HG03354 (cell line): ENCODE data around the gene SEMA6A.
A peak's percentile ranks its signal among the peaks of the same experiment; 100 is the strongest.

Experiments used
- ATAC-seq: cut with Tn5 transposase; IDR thresholded peaks from one replicate; pipeline ENCODE4 v1.9.1; 2021; ENCODE audit warnings: mild to moderate bottlenecking; ENCODE audit not compliant: unreplicated experiment, poor library complexity, severe bottlenecking

The SEMA6A gene, protein sequence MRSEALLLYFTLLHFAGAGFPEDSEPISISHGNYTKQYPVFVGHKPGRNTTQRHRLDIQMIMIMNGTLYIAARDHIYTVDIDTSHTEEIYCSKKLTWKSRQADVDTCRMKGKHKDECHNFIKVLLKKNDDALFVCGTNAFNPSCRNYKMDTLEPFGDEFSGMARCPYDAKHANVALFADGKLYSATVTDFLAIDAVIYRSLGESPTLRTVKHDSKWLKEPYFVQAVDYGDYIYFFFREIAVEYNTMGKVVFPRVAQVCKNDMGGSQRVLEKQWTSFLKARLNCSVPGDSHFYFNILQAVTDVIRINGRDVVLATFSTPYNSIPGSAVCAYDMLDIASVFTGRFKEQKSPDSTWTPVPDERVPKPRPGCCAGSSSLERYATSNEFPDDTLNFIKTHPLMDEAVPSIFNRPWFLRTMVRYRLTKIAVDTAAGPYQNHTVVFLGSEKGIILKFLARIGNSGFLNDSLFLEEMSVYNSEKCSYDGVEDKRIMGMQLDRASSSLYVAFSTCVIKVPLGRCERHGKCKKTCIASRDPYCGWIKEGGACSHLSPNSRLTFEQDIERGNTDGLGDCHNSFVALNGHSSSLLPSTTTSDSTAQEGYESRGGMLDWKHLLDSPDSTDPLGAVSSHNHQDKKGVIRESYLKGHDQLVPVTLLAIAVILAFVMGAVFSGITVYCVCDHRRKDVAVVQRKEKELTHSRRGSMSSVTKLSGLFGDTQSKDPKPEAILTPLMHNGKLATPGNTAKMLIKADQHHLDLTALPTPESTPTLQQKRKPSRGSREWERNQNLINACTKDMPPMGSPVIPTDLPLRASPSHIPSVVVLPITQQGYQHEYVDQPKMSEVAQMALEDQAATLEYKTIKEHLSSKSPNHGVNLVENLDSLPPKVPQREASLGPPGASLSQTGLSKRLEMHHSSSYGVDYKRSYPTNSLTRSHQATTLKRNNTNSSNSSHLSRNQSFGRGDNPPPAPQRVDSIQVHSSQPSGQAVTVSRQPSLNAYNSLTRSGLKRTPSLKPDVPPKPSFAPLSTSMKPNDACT

DNA sequence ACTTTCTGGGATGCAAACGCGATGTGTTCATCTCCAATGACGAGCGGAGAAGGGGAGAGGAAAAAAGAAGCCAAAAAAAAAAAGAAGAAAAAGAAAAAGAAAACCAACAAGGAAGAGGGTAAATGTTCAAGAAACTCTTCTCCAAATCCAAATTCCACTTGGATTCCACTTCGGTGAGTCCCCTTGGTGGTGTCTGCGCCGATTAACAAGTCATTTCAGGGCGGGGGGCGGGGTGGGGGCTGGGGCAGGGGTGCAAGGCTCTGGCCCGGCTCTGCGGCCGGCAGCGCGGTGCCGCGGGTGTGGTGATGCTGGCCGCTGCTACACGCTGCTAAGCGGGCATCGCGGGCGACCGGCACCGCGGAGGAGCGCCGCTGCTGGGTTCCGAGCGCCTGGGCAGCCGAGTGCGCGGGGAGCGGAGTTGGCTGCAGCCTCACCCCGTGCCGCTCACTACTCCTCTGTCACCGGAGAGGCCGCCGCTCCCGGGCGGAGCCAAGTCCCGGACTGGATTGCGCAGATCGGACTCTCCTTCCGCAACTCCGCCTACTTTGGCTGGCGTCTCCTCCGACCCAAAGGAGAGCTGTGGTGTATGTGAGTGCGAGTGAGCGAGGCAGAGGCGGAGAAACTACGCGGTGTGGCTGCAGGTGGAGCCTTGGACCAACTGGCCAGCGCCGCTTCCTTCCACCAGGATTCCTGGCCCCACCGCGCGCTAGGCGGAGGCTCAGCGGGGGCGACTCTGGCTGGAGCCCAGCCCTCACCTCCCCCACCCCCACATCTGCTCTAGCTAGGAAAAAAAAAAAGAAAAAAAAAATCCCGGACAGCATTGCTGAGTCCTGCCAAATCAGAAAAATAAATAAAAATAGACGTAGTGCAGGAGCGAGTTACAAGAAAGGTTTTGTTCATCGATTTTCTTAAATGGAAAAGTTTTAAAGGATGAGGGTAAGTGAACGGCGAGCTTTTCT is at the start of gene SEMA6A:
SEMA6A (minus strand) TSS at position 457 of the 959 bp plus-strand sequence. CDS start 69,879 bp downstream, outside the sequence.
- ATAC-seq: peak; percentile 57

DNA sequence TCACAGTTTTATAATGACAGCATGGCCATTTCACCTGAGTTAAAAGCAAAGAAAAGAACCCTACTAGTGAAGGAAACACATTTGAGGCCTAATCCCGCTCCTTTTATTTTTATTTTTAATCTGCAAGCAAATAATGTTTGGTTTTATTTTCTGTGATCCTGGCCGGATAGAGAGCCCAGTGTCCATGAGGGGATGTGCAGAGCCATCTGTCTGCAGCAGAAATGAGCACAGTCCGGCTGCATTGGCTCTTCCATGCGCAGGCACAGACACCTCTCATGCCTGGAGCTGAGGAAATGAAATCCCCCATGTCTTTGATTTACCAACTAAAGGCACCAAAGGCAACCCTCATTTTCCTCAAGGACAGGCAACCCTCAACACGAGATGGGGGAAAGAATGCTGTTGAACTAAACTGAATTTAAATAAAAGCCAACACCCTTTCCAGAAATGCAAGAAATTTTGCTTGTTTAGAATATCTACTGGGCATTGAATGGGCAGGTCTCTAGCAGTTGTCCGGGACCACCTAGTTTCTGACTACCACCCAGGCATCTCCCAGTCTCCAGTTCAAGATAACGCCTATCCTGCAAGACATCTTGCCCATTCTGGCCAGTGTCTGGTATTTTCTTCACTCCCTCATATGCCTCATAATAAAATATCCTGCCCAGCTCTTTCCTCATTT is 47.9 kb upstream of the SEMA6A start:
- no peak for ATAC-seq

DNA sequence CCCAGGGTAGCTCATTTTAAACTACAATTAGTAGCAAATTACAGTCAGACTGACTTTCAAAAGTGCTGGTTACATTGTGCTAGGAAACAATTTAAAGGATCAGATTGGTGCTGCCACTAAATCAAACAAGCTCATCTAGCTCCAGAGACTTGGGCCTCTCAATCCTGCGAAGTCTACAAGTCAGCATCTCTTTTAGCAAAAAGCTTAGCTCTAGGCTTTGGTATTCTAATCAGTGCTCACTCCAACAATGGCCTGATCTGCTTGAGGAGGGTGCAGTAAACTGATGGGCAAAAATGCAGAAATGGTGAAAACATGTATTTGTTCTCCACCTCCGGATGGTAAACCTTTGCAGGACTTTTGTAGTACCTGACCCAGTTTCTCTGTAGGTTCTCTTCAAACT is 47.0 kb upstream of the SEMA6A start:
- ATAC-seq: no peak

DNA sequence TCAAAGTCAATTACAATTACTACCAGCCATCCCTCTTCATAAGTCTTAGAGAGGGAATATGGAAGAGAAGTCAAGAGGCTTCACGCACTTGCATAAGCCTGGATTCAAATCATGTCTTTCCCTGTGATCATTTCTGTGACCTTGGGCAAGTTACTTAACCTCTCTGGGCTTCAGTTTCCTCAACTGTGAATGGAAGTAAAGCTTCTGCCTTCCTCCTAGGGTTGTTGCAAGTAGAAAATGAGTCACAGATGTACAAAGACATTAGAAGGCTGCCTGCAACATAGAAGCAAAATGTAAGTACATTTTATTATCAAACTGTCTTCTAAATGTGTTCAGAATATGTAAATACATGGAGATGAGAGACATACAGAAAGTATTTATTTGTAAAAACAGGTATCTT is 42.3 kb upstream of the SEMA6A start:
- no peak for ATAC-seq

DNA sequence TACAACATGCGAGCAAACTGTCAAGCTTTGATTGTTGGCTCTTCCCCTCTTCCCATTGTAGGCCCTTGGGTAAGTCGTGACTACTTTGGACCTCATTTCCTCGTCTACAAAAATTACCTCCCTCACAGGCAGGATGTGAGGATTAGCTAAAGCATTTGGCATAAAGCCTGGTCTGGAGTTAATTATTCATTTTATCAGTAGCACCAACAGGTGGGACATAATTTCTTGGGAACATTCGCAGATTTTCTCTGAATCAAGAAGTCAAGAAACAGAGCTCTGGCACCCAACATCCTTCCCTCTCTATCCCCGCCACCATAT is 39.9 kb upstream of the SEMA6A start:
- ATAC-seq: no peak

DNA sequence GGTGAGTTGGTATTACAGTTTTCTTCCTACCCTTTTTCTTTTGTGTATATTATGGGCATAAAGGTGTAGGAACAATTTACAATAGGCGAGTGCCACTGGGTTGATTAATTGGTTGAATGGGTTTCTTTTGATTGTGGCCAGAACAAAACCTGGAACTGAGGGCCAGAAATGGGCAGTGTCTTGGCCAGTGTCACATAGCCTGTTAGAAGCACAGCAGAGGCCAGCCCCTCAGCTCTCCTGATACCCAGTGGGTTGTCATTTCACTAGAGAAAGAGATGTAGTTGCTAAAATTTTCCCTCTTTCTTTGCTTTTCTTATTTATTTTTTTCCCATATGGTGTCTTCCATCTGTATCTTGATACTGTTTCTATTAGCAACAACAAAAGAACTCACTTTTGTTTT is 38.8 kb upstream of the SEMA6A start:
- peak; percentile 46 for ATAC-seq

DNA sequence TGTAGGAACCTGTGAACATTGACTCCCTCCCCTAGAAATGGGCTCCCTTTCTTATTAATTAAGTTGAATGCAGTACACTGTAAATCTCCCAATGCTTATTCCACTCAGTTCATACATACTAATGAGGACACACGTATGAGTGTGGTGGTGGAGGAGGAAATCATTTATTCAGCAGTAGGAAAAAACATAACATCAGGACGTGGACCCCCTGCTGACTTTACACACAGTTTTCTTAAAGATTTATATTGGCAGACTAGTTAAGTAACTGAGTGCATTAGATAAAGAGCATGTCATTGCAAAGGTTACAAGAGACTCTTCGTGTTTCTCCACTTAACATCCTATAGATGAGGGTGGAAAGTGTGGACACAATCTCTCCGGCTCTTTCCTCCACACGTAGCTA is 37.8 kb upstream of the SEMA6A start:
- ATAC-seq: no peak

DNA sequence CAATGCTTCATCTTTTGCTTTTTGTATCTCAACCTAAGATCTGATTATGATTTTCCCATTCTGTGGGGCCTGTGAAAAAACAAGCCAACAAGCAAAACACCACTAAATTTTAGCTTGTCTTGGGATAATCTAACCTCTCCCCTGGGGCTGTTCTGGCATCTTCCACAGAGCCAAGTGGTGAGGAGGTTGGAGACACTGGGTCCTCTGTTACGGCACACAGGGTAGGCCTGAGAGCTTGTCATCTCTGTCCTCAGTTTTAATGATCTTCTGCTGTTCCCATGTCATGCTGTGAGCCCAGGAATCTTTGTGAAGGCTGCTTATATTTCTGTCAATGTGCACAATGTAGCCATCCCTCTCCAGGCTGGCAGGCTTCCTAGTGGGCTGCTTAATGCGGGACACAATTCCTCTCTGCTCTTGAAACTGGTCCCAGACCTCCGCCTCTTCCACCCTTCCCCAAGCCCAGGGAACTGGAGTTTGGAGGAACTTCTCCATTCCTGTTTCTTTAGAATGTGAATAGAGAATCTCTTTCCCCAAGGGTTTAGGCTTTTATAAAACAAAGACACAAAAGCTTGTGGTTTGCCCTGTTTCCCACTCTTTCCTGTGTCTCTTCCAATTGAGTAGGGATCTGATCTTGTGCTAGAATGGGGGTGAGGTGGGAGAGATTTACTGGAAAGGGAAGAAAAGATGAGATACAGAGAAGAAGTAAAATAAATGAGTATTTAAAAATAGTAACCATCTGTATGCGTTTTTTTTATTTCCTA is 30.9 kb upstream of the SEMA6A start:
- ATAC-seq: no peak

DNA sequence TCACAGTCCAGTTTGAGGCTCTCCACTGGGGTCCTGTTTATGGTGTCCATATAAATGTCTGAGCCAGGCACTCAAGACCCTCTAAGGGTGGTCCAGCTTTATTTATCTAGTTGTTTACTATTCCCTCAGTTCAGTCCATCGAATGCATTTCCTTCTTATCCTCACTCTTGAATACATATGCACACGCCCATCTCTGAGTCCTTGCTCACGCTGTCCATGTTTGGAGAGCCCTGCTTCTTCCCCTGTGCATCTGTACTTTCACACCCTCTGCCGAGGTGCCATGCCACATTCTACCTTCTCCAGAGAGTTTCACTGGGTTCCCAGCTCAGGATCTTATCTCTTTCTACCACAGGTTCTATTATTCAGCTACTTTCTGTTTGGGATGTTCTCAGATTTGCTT is 30.2 kb upstream of the SEMA6A start:
- no peak for ATAC-seq

DNA sequence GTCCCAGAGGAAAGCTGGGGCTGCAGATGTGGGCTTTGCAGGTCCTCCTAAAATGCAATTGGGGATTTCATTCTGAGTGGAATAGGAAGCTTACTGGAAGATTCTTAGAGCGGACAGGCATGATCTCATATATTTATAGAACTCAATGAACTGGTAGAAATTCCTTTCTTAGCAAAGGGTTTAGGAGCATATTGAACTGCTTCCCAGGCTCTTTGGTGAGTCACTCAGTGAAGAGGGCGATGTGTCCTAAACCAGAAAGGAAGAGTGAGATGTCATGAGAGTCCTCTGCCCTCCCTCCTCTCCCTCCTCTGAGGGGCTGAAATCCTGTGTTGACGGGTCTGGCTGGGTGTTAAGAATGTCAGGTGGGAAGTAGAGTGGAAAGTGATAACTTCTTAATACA is 26.3 kb upstream of the SEMA6A start:
- ATAC-seq: no peak

DNA sequence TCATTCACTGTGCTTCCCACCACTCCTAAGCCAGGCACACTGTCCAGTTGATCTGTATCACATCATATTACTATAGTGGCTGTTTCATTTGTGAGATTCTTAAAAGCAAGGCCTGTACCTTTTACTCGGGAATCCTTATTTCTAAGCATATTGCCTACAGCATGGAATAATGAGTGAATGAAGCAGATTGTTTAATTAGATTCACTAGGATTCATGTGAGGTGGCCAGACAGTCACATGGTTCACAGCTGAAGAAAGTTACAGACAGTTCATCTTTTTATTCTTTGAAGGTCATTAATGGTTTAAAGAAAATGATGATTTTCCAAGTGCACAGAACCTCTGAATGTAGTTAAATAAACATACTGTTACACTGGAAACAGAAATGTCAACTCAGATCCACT is 24.3 kb upstream of the SEMA6A start:
- ATAC-seq: no peak

DNA sequence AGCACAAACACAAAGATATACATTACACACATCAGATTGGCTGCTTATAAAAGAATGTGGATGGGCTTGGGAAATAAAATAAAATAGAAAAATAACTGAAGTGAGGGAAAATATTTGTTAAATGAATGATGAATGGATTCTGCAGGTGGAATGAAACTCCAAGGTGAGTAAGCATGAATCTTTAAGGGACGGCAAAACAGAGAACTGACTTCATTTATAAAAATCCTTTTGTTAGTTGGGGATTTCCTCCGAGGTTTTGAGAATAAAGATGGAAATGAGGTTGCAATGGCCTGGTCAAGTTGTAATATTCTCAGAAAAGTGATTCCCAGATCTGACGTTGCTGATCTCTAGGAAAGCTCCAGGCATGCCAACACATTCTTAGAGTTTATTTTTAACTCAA is 20.9 kb upstream of the SEMA6A start:
- no peak for ATAC-seq

DNA sequence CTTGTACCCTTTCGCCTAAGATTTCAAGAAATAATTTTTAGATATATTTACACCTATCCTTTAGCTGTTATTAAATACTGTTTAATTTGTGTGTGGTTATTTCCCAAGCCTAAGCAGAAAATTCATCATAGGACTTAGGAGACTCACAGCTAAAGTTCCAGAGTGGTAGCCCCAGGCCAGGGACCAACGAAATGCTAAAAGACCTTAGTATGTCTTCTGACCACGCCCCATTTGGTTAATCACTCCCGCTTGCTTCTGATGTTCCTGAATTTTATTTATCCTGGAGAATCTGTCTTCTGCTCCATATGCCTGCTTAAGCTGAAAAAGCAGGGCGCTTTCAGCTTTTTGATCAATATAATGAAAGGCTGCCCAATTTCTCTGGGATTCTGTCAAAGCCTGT is 18.7 kb upstream of the SEMA6A start:
- no peak for ATAC-seq

DNA sequence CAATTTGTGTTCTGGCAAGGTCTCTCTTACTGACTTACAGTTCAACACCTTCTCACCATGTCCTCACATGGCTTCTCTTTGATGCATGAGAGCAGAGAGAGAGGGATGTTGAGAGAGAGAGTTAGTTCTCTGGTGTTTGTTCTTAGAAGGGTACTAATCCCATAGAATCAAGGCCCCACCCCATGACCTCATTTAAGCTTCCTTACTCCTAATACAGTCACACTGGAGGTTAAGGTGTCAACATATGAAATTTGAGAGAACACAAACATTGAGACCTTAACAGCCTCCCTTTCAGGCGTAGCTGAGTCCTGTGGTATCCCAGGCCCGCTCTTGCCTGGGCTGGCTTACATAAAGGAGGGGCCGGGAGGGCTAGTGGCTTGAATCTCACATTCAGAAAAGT is 10.6 kb upstream of the SEMA6A start:
- no peak for ATAC-seq

DNA sequence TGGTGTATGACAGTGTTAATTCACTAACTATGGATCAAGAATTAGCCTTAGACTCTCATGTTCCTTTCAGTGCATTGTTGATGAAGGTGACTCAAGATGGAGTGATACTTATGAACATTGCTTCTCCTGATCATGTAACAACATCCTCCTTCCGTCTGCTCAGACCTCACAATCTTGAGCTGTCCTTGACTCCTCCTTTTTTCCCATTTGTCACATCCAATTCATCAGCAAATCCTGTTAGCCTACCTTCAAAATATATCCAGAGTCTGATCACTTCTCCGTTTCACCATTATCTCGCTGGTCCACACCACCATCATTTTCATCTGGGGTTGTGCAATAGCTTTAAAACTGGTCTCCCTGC is 9.2 kb upstream of the SEMA6A start:
- no peak for ATAC-seq

DNA sequence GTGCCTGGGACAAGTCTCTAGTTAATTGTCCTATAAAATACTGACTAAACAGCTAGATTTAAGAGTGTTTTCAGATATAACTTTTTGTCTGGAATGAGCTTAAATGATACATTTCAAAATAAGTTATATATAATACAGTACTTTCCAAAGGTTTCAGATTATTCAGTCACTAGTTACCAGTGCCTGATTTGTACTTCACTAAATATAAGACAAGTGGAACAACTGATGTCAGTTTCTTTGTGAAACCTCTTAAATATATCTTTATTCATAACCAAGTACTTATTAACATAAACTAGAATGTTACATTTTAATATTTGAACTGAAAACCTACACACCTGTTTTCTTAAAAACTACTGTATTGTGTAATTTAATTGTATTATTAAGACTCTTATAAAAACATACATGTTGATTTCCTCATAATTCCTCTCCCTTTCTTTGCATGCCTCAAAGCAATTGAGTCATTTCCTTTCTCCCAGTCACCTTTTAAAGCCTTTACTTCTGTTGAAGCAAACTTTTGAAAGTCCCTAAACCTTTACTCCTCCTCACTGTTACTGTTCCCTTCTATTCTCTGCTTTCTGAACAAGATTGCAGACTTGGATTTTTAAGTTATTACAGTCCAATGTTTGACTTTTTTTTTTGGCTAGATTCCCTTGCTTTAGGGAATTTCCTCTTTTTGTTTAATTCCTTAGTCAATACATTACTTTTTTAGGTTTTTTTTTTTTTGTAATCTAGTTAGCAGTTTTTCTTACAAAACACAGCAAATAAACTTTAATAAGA is 8.7 kb upstream of the SEMA6A start:
- peak; percentile 56 for ATAC-seq

DNA sequence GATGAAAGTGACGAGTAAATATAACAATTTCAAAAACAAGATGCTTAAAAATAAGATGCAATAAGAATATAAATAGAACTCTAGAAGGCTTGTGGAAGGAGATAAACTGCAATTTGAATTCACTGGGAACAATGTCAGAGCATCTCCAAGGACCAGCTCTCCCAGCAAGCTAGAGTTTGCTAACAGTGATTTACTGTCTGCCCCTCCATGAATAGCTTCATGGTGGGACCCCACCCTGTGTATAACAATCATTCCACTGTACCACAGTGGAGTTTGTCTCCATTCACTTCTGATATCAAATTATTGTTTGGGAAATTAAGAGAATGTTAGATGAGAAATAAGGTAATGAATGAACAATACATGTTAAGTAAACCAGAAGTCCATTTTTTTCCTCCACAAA is 7.3 kb upstream of the SEMA6A start:
- no peak for ATAC-seq

DNA sequence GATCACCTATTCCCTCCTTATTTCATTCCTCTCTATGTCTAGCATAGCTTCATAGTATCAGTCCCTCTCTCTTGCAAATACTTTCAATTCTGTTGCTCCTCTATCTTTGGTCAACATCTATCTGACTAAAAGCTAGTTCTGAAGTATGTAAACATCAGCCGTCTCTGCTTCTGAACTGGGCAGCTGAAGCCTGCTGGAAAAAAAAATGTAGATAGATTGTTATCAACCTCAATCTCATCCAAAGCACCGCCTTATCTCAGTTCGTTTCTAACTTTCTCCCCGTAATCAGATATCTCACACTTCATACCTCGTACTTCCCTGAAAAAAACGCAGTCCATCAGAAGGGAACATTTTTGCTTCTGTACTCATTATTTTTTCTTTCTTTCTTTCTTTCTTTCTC is 4.5 kb upstream of the SEMA6A start:
- no peak for ATAC-seq
